MM.1S (cell line): ENCODE results near the gene PDE11A.

Source experiments
- CTCF ChIP-seq: fragments of 300-600 bp; sonication (generic); IDR thresholded peaks from 2 replicates; pipeline ENCODE4 v1.5.1; 2016; ENCODE audit warnings: antibody characterized with exemption, low read length, mixed read lengths
- EZH2 ChIP-seq: fragments of 300-600 bp; sonication (generic); optimal IDR thresholded peaks from 2 replicates; pipeline ENCODE3; 2017; ENCODE audit warnings: low read depth, mild to moderate bottlenecking, antibody characterized with exemption, low read length, mixed read lengths

DNA sequence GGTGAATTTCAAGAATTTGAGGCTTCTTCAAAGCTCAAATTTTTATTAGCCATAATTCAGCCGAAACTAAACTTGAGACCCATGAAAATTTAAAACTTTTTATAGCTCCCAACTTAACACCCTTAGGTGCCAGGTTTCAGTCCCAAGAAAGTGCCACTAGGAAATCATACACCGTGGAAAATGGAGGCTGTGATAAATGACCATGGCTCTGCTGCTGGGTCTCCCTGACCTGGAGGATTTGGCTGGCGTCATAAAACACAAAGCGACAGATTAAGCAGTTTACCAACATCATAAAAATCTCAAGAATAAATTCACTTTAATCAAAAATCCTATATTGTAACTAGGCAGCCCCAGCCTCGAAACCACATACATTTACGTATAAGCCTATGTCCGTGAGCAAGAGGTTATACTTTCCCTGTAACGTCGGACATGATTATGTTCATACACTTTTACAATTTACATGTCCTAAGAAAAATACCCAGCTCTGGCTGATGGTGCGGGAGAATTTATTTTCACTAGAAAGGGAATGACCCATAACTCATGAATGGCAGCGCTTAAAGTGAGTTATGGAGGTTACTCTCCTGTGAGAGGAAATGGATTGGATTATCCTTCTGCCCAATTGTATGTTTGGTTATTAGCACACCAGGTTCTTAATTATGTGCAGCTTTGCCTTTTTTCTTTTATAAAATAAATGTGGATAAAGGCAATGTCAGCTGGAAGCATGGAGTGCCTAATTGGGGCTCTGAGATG is 350.6 kb downstream of the PDE11A start:
- TF ChIP-seq CTCF = no peak
- TF ChIP-seq EZH2 = no peak
